MCF 10A (cell line): ENCODE results near the gene DCLK2. TPM values are rescaled to one million over a fixed set of nuclear protein-coding genes. Genes with fewer than 3 reads are reported as not detected.

Source experiments
- BruUV-seq: library from RNA; stranded (reverse); fragments of 400-500 nt; replicated peaks from 2 replicates; lab custom pipeline; 2021; lab: Mats Ljungman, UMichigan
- CTCF ChIA-PET: fragments of 300-600 bp; sonication (Branson Sonifier 250); formaldehyde crosslinking; extraction: SDS; loops from one replicate; lab custom pipeline; 2021; ENCODE audit warnings: antibody characterized with exemption, inconsistent platforms; lab: Yijun Ruan, JAX
- POLR2A ChIA-PET: fragments of 300-600, 350-650 bp; sonication (Branson Sonifier 250); formaldehyde crosslinking; extraction: SDS; loops from one replicate; lab custom pipeline; 2020; ENCODE audit warnings: antibody characterized with exemption, inconsistent platforms; lab: Yijun Ruan, JAX
- DNase-seq: peaks from one replicate; pipeline ENCODE4 v3.0.0-alpha.2; 2018; ENCODE audit not compliant: unreplicated experiment
- H3K27ac Mint-ChIP-seq: one replicate; pipeline ENCODE4 v1.8.0; 2022; ENCODE audit warnings: mild to moderate bottlenecking, low read depth, mixed read lengths; ENCODE audit not compliant: unreplicated experiment
- H3K27me3 Mint-ChIP-seq: one replicate; pipeline ENCODE4 v1.8.0; 2022; ENCODE audit warnings: mixed read lengths; ENCODE audit not compliant: insufficient read depth, unreplicated experiment
- H3K36me3 Mint-ChIP-seq: one replicate; pipeline ENCODE4 v1.8.0; 2022; ENCODE audit warnings: mild to moderate bottlenecking, moderate library complexity, mixed read lengths; ENCODE audit not compliant: insufficient read depth, unreplicated experiment
- H3K4me1 Mint-ChIP-seq: one replicate; pipeline ENCODE4 v1.8.0; 2022; ENCODE audit warnings: mixed read lengths; ENCODE audit not compliant: insufficient read depth, unreplicated experiment
- H3K4me3 Mint-ChIP-seq: one replicate; pipeline ENCODE4 v1.8.0; 2022; ENCODE audit warnings: mild to moderate bottlenecking, moderate library complexity, mixed read lengths; ENCODE audit not compliant: unreplicated experiment
- H3K9me3 Mint-ChIP-seq: one replicate; pipeline ENCODE4 v1.8.0; 2022; ENCODE audit warnings: mixed read lengths; ENCODE audit not compliant: unreplicated experiment
- CTCF ChIP-seq: fragments of 200-600 bp; IDR thresholded peaks from one replicate; pipeline ENCODE4 v1.8.0; 2022; ENCODE audit warnings: antibody characterized with exemption, mild to moderate bottlenecking; ENCODE audit not compliant: unreplicated experiment
- intact Hi-C: fragments of 100-400 bp; cut with micrococcal nuclease; formaldehyde crosslinking; loops from 2 replicates; pipeline ENCODE4 v1.14.1; 2022
- total RNA-seq: library from RNA; stranded (reverse); gene quantifications from 2 replicates; pipeline ENCODE4 v1.2.3, GENCODE V29; 2022

Gene DCLK2
- total RNA-seq, 1 experiment from 2014 or later, result 1.2 TPM

- CTCF ChIA-PET, result no interaction called here
- no peak for TF ChIP-seq CTCF
- no peaks in the 10 kb centered on the region for H3K27me3 Mint-ChIP-seq
- DNase-seq, result peak; percentile 74
- no TSS peak for BruUV-seq
- intact Hi-C loops, result no loop called here
- no peaks in the 10 kb centered on the region for H3K9me3 Mint-ChIP-seq
- POLR2A ChIA-PET, result no interaction called here
- H3K36me3 Mint-ChIP-seq, result no peaks in the 10 kb centered on the region
- H3K27ac Mint-ChIP-seq, result peak overlapping the region; percentile 66
- no peak overlapping the region for H3K4me3 Mint-ChIP-seq
- H3K4me1 Mint-ChIP-seq, result peaks cover 24% of the 10 kb centered on the region
Observed at GRCh38 chr4:150237110-150237872, 159.0 kb downstream of the DCLK2 start.

DNA sequence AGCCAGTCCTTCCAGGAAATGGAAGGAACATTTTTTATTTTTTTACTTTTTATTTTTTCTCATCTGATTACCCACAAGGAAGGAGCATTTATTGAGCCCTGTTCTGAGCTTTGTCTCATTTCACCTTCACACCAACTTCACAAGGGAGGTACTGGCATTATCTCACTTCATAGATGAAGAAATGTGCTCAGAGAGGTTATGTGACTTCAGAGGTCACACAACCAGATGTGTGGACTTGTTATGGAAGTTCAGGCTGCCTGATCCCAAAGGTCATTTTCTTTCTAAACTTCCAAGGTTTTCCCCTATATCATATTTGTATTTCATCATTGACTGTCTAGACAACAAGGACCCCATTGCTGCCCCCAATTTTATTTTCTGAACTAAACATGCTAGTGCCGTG lies 160.3 kb downstream of the DCLK2 start:
- Mint-ChIP-seq H3K27ac (no peak overlapping the region), H3K4me1 (peaks cover 19% of the 10 kb centered on the region), H3K36me3 (peaks cover 6% of the 10 kb centered on the region), H3K4me3 (no peak overlapping the region), H3K27me3 (no peaks in the 10 kb centered on the region), H3K9me3 (no peaks in the 10 kb centered on the region)
- no peak for TF ChIP-seq CTCF
- POLR2A ChIA-PET, result no interaction called here
- DNase-seq, result no peak
- intact Hi-C loops, result no loop called here
- CTCF ChIA-PET, result interaction anchor here (0.9 to 1.1 kb wide), 3 partner anchors 11 to 228 kb away, joined by 3 to 5 read pairs (median 5); no protein-coding TSS in a partner anchor
- BruUV-seq, result no TSS peak

DNA sequence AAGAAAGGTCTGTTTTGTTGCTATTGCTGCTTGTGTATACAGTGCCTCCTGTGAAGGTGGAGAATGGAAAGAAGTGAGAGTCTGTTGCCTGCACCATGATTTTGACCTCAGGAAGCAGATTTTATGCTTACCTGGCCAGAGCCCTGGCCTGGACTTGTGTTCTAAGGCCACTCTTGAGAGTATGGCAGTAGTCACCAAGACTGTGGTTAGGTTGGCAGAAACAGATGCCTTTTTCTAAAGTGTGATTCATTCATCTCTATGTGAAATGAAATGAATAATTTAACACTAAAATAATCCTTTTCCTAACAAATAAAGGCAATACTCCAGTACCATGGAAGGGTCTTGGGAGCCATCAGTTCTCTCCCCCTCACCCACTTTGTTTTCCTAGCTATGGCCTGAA lies 161.8 kb downstream of the DCLK2 start:
- no peak for DNase-seq
- ChIA-PET CTCF (no interaction called here), POLR2A (no interaction called here)
- no peak for TF ChIP-seq CTCF
- peaks cover 6% of the 10 kb centered on the region for H3K36me3 Mint-ChIP-seq
- no peaks in the 10 kb centered on the region for H3K27me3 Mint-ChIP-seq
- BruUV-seq, result no TSS peak
- H3K4me3 Mint-ChIP-seq, result no peak overlapping the region
- no peak overlapping the region for H3K27ac Mint-ChIP-seq
- H3K4me1 Mint-ChIP-seq, result peaks cover 19% of the 10 kb centered on the region
- intact Hi-C loops, result no loop called here
- no peaks in the 10 kb centered on the region for H3K9me3 Mint-ChIP-seq

- Mint-ChIP-seq H3K4me3 (no peak overlapping the region), H3K4me1 (peaks cover 4% of the 10 kb centered on the region), H3K9me3 (no peaks in the 10 kb centered on the region), H3K27me3 (no peaks in the 10 kb centered on the region), H3K27ac (no peak overlapping the region), H3K36me3 (peaks cover 6% of the 10 kb centered on the region)
- intact Hi-C loops, result loop anchor here (1.0 kb wide), 2 partner anchors 233 to 244 kb away; no protein-coding TSS in a partner anchor
- TF ChIP-seq CTCF, result peak; percentile 86
- peak; percentile 49 for DNase-seq
- POLR2A ChIA-PET, result interaction anchor here (0.6 kb wide), 1 partner anchor 924 kb away, joined by 3 read pairs; no protein-coding TSS in a partner anchor
- CTCF ChIA-PET, result interaction anchor here (0.5 to 9.0 kb wide), 61 partner anchors 9 to 1393 kb away, joined by 3 to 191 read pairs (median 6); no protein-coding TSS in a partner anchor
- no TSS peak for BruUV-seq
Observed at GRCh38 chr4:150242820-150243458, 164.7 kb downstream of the DCLK2 start.
